ENCODE data around the gene PTPMT1. TPM values are rescaled to one million over a fixed set of nuclear protein-coding genes. Genes with fewer than 3 reads are reported as not detected.

The PTPMT1 gene
- total and polyA plus RNA-seq, 12 donors, result 16.9 to 66.9 (median 22.4) TPM

DNA sequence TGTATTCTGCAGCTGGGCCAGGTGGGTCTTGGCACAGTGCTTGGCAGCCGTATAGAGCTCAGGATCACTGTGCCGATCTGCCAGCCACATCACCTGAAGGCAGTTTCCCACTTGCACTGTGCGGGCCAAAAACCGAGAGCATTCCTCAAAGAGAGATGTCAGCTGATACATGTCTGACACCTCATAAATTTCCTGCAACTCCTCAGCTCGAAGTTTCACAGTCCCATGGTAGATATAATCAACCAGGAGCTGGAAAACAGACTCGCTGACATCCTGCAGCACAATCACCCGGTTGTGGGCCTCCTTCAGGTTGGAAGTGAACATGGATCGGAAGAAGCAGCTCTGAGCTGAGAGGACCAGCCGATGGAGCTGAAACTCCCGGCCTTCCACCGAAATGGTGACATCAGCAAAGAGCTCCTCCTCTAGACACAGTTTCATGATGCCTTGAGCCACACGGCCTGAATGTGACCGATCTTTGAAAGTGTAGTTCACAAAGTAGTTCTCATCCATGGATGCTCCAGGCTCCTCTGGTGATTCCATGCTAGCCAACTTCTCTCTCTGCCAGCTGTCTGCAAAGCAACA lies 12.2 kb downstream of the PTPMT1 start:
- TF ChIP-seq, protein P1, sequence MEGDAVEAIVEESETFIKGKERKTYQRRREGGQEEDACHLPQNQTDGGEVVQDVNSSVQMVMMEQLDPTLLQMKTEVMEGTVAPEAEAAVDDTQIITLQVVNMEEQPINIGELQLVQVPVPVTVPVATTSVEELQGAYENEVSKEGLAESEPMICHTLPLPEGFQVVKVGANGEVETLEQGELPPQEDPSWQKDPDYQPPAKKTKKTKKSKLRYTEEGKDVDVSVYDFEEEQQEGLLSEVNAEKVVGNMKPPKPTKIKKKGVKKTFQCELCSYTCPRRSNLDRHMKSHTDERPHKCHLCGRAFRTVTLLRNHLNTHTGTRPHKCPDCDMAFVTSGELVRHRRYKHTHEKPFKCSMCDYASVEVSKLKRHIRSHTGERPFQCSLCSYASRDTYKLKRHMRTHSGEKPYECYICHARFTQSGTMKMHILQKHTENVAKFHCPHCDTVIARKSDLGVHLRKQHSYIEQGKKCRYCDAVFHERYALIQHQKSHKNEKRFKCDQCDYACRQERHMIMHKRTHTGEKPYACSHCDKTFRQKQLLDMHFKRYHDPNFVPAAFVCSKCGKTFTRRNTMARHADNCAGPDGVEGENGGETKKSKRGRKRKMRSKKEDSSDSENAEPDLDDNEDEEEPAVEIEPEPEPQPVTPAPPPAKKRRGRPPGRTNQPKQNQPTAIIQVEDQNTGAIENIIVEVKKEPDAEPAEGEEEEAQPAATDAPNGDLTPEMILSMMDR (IDR thresholded peaks at IDR 0.05), result no peak
- WGBS, 2 donors, result 77 to 79% methylated on average over 13 of the region's 13 CpGs
- Histone ChIP-seq H3K9me3 (no peaks in the 10 kb centered on the region), H3K36me3 (peaks cover 0 to 76% (median 38%) of the 10 kb centered on the region in 9 donors), H3K4me3 (peak overlapping the region in 7 of 10 donors; percentile 74 to 97 (median 88)), H3K27ac (peak overlapping the region in 4 of 10 donors; percentile 86 to 96 (median 92)), H3K27me3 (no peaks in the 10 kb centered on the region), H3K4me1 (peaks cover 13 to 54% (median 33%) of the 10 kb centered on the region in 9 donors)
- DNase-seq (no peak), ATAC-seq (no peak)
- intact Hi-C loops (cut with DNase I), result no loop called here

DNA sequence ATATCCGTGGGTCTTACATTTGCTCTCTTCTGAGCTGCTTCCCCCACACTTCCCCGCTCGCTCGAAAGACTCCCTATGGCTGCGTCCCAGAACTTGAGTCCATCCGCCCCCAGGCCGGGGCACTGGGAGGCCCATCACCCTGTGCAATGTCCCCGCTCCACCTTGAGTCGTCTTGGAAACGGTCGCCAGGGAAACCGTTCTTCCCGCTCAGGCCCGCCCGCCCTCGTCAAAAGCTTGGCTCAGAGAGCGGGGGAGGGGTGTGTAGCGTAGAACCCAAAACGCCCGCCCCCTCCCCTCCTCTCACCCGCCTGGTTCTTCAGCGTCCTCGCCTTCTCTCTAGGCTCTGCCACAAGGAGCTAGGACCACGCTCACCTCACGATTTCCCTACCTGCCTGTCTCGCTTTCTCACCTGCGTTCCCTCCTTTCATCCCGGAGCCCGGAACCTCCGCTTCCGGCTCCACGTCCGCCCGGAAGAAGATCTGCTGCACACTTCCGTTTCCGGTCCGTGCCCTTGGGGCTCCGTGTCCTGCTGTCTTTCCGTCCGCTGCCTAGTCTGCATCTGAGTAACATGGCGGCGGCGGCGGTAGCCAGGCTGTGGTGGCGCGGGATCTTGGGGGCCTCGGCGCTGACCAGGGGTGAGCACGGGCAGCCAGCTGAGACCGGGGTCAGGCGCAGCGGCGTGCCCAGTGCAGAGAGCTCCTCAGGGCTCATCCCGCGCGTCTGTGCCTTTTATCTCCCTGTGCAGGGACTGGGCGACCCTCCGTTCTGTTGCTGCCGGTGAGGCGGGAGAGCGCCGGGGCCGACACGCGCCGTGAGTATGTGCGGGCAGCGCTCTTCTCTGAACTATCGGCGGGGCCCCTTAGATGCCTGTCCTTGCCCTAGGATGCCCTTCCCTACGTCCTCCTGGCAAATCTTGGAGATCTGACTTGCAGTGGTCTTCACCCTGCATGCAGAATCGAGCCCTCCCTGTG lies 13.4 kb downstream of the PTPMT1 start, which contains the start of the genes KBTBD4 and NDUFS3:
Gene KBTBD4 (minus strand): TSS at position 447 of the 971 bp plus-strand sequence. CDS start 19 bp downstream, at position 428.
Gene NDUFS3 (plus strand): TSS at position 551 of the 971 bp plus-strand sequence. CDS start 18 bp downstream, at position 569.
- WGBS, 2 donors, result 0 to 1% methylated on average over 70 to 72 of the region's 72 CpGs
- no peaks in the 10 kb centered on the region for H3K27me3 ChIP-seq
- peaks cover 6 to 41% (median 26%) of the 10 kb centered on the region in 9 donors for H3K4me1 ChIP-seq
- H3K27ac ChIP-seq, result peak within 1 kb of the TSS; percentile 71 to 96 (median 91)
- DNase-seq, result peak; percentile 85 to 87
- TF ChIP-seq, protein P1 (IDR thresholded peaks at IDR 0.05), result no peak
- peak within 1 kb of the TSS; percentile 74 to 97 (median 88) for H3K4me3 ChIP-seq
- no peaks in the 10 kb centered on the region for H3K9me3 ChIP-seq
- ATAC-seq, result peak; percentile 94 to 97 (median 96)
- peaks cover 0 to 76% (median 41%) of the 10 kb centered on the region in 9 donors for H3K36me3 ChIP-seq
- intact Hi-C loops (cut with DNase I), result no loop called here

DNA sequence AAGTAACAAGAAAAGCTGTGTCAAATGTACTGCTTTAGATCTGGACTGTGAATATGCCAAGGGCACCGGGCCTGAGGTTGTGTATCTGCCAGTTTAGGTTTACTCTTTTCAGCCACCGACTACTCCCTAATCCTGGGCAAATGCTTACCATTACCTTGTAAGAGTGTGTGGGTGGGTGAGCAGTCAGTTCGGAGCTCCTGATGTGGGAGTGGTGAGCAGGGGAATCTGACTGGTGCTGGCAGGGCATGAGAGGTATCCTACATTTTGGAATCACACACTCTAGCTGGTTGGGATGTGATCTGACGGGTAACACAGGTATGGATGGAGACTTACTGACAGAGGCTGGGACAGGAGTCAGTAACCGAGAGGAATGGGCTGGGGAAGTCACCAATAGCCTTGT lies 18.4 kb downstream of the PTPMT1 start:
- DNase-seq, result no peak
- Histone ChIP-seq H3K27me3 (peaks cover 0 to under 1% (median 0%) of the 10 kb centered on the region in 7 donors), H3K27ac (no peak overlapping the region), H3K4me3 (no peak overlapping the region), H3K9me3 (no peaks in the 10 kb centered on the region), H3K4me1 (peaks cover 0 to 35% (median 23%) of the 10 kb centered on the region in 9 donors), H3K36me3 (peaks cover 0 to 54% (median 47%) of the 10 kb centered on the region in 9 donors)
- intact Hi-C loops (cut with DNase I), result loop anchor here in 1 of 10 donors (10.0 kb wide), 1 partner anchor 751 kb away; no protein-coding TSS in a partner anchor
- 90 to 93% methylated on average over 5 of the region's 5 CpGs for WGBS, 2 donors
- TF ChIP-seq, protein P1 (IDR thresholded peaks at IDR 0.05), result no peak
- ATAC-seq, result no peak
